ENCODE measurements around the gene ONECUT2.

Gene ONECUT2

DNA sequence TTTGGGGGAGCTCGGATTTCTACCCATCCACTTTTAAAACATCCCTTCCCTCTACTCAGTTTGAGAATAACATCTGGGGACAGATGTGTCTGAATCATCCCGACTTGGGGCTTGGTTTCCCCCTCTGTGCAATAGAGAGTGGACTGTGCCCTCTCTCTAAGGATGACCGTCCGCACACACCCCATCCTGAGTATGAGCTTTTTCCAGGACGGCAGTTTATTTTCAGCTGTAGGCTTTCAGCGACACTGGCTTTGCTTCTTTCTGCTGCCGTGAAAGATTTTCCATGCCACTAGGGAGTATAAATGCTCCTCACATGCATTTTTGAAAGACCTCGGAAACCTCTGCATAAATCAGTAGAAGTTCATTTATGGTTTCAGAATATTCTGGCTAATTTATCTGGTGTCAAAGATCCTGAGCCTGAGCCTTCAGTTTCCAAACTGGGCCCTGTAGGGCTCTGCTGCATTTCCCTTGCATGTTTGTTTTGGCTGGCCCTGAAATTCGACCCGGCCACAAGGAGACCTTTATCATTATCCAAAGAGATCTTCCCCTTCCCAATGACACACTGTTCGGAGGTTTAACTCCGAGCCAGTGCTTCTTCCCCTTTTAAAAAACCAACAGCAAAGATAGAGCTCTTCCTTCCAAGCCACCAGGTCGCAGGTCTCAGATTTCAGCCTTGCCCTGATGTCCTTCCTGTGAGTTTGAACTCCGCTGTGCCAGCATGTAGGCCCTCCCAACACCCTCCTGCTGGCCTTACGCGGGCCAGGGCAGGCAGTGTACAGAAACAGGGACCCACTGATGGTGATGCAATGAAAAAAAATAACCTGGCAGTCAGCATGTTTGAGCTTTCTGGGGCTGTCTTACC lies 98.1 kb downstream of the ONECUT2 start:
- no peak for DNase-seq

- DNase-seq = no peak
These were observed 98.8 kb downstream of the ONECUT2 start for GRCh38 chr18:57533868-57534510.

DNA sequence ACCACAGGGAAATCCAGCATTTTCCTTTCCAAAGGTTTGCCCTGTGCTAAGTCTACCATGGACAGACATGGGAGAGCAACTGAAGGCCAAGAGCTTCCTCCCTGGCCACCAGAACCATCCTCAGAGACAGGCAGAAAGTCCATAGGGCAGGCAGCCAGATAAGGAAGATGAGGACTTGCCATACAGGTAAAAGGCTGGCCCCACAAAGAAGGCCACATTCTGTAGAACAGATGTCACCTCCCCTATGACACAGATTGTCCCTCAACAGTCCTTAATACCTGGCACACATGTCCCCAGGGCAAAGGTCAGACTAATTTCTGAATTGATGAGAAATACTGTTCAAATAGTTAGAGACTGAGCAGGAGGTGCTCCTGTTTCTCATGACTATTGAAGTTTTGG lies 99.3 kb downstream of the ONECUT2 start:
- no peak for DNase-seq

GRCh38 chr18:57538614-57539013 lies 103.4 kb downstream of the ONECUT2 start:
- no peak for DNase-seq

DNA sequence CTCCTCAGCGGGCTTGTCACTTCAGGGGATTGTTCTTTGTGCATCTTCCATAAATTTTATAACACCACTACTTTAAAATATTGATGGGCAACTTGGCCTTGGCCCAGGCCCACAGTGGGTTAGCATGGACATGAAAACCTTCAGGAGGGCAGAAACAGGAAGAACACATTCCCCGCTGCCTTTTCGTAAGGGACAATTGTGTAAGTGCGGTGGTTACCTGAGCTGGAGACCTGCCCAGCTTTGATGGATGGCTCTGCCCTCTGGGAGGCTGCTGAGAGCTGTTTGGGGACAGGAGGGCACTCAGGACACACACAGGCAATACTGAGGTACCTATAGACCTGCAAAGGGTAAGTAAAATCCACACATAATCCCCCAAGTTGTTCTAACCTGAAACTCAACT lies 104.5 kb downstream of the ONECUT2 start:
- DNase-seq = no peak
